Measurements from ENCODE around the gene CTCF.
"Not testable (repeated sequence)": the region's sequence is repeated elsewhere in the genome, so short reads cannot be mapped to it uniquely, and the experiment has no call there.

The CTCF gene

GRCh38 chr16:67533987-67534386 is 28.3 kb upstream of the CTCF start:
- not testable (repeated sequence) for DNase-seq (ENCODE audit: low spot score)

DNA sequence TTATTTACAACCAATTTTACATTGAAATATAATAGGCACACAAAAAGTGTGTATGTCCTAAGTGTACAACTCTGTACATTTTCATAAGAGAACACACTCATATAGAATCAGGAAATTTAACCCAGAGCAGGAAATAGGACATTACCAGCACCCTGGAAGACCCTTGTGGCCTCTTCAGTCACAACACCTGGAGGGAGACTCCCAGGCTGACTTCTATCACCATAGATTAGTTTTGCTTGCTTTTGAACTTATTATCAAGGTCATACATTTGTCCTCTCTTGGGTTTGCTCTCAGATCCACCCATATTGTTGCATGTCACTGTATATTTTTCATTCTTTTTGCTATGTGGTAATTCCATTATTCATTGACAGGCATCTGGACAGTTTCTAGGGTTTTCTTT is 27.9 kb upstream of the CTCF start:
- DNase-seq (ENCODE audit: low spot score) = no peak

DNA sequence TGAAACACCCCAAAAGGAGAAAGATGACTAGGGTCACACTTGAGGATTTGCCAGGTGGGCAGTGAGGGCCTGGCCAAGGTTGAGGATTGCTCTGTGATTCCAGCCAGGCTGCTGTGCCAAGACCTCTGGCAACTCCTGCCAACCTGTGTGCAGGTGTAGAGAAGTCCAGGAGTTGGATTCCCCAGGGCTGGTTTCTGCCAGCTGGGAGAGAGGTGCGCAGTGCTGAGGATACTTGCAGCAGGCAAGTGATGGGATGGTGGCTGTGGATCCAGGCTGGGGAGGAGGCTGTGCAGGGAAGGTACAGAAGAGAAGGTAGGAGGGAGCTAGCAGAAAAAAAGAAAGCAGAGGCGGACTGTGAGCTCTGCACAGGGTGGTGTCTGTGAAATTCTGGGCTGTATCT is 27.1 kb upstream of the CTCF start:
- no peak for DNase-seq (ENCODE audit: low spot score)

- peak; percentile 55 for DNase-seq (ENCODE audit: low spot score)
Observed at GRCh38 chr16:67537270-67537635, 25.1 kb upstream of the CTCF start.

DNA sequence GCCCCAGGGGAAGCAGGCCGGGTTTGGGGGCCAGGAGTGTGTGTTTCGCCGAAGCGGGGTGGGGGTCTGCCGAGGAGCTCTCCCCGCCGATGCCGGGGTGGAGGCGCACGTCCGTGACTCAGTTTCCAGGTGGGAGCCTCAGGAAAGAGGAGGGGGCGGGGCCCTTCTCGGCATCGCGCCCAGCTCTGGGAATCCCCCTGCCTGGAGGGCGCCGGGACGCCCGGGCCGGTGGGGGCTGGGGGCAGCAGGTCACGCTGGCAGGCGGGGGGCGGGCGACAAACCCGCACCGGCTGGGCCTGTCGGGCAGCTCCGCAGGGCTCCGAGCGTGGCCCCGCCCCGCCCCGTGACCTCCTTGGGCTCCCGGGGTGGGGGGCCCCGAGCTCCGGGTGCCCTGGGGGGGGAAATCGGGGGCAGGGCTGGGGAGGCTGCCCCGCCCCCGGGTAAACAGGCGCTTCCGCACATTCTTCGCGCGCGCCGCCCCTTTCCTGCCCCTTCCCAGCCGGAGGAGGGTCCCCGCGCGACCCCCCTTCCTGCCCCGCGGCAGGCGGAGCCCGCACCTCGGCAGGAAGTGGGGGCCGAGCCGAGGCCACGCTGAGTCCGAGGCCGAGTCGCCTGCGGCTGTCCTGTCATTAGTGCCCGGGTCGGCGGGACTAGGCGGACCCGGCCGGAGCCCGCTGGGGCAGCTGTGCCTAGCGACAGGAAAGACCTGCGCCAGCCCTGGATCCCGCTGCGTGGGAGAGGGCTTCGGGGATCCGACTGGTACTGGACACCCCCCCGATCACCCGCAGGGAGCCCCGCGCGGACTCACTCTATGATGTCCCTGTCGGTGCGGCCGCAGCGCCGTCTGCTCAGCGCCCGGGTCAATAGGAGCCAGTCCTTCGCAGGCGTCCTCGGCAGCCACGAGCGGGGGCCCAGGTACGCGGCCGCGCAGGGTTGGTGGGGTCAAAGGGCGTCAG is 24.4 kb upstream of the CTCF start:
- DNase-seq (ENCODE audit: low spot score) = peak; percentile 70

DNA sequence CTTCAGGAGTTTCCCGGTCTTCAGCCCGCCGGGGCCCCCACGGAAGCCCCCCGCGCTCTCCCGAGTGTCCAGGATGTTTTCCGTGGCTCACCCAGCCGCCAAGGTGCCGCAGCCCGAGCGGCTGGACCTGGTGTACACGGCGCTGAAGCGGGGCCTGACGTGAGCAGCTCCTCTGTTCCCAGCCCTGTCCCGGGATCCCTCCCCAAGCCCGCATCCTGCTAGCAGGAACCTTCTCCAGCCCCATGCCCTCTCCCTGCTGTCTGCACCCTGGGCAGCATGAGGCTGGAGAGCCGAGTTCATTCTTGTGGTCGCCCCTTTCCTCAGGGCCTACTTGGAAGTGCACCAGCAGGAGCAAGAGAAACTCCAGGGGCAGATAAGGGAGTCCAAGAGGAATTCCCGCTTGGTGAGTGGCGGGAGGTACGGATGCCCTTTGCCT is 23.6 kb upstream of the CTCF start:
- no peak for DNase-seq (ENCODE audit: low spot score)

- DNase-seq (ENCODE audit: low spot score) = no peak
Observed at GRCh38 chr16:67539271-67539670, 23.1 kb upstream of the CTCF start.

- DNase-seq (ENCODE audit: low spot score) = no peak
Observed at GRCh38 chr16:67539691-67540635, 22.4 kb upstream of the CTCF start.

- DNase-seq (ENCODE audit: low spot score) = no peak
Observed at GRCh38 chr16:67540756-67541155, 21.6 kb upstream of the CTCF start.

DNA sequence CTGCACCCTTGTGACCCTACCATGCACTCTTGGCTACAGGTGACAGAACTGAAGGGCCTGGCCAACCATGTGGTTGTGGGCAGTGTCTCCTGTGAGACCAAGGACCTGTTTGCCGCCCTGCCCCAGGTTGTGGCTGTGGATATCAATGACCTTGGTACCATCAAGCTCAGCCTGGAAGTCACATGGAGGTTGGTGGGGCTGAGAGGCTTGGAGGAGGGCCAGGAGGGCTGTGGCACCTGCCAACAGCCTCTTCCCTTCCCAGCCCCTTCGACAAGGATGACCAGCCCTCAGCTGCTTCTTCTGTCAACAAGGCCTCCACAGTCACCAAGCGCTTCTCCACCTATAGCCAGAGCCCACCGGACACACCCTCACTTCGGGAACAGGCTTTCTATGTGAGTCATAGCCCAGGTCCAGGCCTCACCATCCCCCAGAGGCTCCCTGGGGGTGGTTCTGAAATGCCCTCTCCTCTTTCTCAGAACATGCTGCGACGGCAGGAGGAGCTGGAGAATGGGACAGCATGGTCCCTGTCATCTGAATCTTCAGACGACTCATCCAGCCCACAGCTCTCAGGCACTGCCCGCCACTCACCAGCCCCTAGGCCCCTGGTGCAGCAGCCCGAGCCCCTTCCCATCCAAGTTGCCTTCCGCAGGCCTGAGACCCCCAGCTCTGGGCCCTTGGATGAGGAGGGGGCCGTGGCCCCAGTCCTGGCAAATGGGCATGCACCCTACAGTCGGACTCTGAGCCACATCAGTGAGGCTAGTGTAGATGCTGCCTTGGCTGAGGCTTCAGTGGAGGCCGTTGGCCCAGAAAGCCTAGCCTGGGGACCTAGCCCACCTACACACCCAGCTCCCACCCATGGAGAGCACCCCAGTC is 20.7 kb upstream of the CTCF start:
- no peak for DNase-seq (ENCODE audit: low spot score)

DNA sequence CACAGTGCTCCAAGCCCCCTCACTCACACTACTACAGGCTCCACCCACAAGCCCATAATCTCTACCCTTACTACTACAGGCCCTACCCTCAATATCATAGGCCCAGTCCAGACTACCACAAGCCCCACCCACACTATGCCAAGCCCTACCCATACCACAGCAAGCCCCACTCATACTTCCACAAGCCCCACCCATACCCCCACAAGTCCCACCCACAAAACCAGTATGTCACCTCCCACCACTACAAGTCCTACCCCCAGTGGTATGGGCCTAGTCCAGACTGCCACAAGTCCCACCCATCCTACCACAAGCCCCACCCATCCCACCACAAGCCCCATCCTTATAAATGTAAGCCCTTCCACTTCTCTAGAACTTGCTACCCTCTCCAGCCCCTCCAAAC is 19.9 kb upstream of the CTCF start:
- peak; percentile 88 for DNase-seq (ENCODE audit: low spot score)

- DNase-seq (ENCODE audit: low spot score) = no peak
Observed at GRCh38 chr16:67543036-67543435, 19.3 kb upstream of the CTCF start.

GRCh38 chr16:67543582-67543981 is 18.7 kb upstream of the CTCF start:
- DNase-seq (ENCODE audit: low spot score) = no peak

DNA sequence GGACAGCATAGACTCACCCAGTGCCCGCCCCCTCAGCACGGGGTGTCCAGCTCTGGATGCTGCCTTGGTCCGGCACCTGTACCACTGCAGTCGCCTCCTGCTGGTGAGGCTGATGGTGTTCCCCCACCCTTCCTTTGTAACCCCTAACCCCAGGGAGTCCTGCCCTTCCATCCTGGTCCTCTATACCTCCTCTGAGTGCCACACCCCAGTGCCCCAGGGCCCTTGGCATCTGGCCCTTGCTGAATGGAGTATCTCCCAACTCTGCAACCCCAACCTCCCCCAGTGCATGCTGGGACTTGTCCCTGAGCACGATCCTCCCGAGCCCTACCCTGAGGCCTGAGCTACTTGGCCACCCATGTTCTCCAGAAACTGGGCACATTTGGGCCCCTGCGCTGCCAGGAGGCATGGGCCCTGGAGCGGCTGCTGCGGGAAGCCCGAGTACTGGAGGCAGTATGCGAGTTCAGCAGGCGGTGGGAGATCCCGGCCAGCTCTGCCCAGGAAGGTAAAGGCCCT is 17.9 kb upstream of the CTCF start:
- no peak for DNase-seq (ENCODE audit: low spot score)

GRCh38 chr16:67544844-67545664 is 17.3 kb upstream of the CTCF start:
- no peak for DNase-seq (ENCODE audit: low spot score)

GRCh38 chr16:67545665-67546024 is 16.7 kb upstream of the CTCF start:
- DNase-seq (ENCODE audit: low spot score) = no peak

DNA sequence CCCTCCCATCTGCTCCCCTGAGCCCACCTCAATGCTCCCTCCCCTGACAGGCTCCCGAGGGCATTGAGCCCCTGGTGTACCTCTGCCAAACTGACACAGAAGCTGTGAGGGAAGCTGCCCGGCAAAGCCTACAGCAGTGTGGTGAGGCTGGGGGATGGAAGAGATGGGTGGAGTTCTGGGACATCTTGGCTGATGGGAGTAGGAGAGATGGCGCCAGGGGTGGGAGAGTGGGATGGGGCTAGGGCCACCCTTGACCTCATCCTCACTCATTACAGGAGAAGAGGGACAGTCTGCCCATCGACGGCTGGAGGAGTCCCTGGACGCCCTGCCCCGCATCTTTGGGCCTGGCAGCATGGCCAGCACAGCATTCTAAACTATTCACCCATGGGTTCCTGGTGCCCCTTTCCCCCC is 16.2 kb upstream of the CTCF start:
- DNase-seq (ENCODE audit: low spot score) = no peak

DNA sequence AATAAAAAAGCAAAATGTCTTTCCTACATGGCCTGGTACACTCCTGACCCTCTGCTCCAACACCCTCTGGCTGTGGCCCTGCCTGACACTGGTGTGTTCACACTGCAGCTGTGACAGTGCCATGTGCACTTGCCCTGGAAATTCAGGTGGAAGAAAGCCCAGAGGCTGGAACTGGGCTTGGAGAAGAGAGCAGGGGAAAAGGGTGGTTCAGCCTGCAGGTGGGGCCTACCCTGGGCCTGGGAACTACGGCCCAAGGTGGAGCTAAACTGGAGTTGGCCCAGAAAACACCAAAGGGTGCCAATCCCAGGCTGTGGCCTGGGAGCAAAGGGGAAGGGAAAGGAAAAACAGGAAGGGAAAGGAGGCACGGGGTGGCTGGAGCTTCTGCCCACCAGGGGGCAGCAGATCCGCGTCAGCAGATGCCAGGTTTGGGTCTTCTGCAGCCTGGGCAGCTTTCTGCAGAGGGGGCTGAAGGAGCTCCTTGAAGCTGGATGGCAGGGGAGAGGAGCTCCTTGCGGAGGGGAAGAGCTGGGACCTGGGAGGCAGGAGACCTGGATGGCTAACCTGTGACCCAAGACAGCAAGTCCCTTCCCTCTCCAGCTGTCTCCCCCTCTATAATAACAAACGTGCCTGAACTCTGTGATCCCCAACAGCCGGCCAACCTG is 15.4 kb upstream of the CTCF start:
- peak; percentile 74 for DNase-seq (ENCODE audit: low spot score)

GRCh38 chr16:67547423-67548264 is 14.7 kb upstream of the CTCF start:
- DNase-seq (ENCODE audit: low spot score) = peak; percentile 42

Data from CD4-positive, alpha-beta T cell treated with Interleukin-15 for 4 hours (primary cell).